ENCODE results near the gene CMTM1.

DNA sequence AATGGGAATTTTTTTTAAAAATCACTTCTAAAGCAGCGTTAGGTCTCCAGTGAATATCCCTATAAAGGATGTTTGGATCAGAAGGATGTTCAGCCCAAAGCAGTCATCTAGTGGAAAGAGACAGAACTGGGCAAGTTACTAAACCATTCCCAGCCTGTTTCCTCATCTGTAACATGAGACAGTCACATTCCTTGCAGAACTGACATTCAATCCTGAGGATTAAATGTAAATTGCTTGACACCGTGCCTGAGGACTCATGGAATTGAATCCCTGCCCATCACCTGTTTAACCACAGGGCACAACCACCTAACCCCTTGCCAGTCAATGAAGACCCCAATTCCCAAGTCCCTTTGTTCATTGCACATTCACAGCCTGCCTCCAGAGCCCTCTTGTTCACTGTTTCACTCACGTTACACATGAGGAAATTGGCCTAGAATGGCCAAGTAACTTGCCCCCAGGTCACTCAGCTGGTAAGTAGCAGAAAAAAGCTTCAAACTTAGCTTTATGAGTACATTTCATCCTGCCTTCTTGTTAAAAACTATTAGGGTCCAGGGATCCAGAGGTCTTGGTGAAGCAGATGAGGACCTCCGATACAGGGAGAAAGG, 14.5 kb downstream of the CMTM1 start:
- TF ChIP-seq CTCF (IDR thresholded peaks at IDR 0.05) (no peak), ZFX (IDR thresholded peaks at IDR 0.05; ENCODE audit: borderline replicate concordance) (no peak)
